Loucy (cell line): Measurements from ENCODE around the gene NMNAT2.
A peak's percentile ranks its signal among the peaks of the same experiment; 100 is the strongest.

ENCODE experiments used
- H2AFZ ChIP-seq: fragments of 200-600 bp; sonication (generic); 2 replicates; pipeline ENCODE4 v1.6.0; 2016; ENCODE audit warnings: antibody characterized with exemption, mild to moderate bottlenecking, low read length, moderate library complexity
- H3F3A ChIP-seq: fragments of 200-600 bp; 2 replicates; pipeline ENCODE4 v1.6.0; 2016; ENCODE audit warnings: antibody characterized with exemption, low read depth, mild to moderate bottlenecking
- H3K27me3 ChIP-seq: fragments of 200-600 bp; sonication (generic); 2 replicates; pipeline ENCODE4 v1.6.1; 2014; ENCODE audit warnings: low read length, mild to moderate bottlenecking; ENCODE audit not compliant: insufficient read depth, poor library complexity, severe bottlenecking
- H3K36me3 ChIP-seq: fragments of 200-600 bp; sonication (generic); 2 replicates; pipeline ENCODE4 v1.6.1; 2016; ENCODE audit warnings: low read length; ENCODE audit not compliant: insufficient read depth
- H3K4me1 ChIP-seq: fragments of 200-600 bp; sonication (generic); 2 replicates; pipeline ENCODE4 v1.5.1; 2014; ENCODE audit warnings: low read length, mild to moderate bottlenecking; ENCODE audit not compliant: insufficient read depth, poor library complexity, severe bottlenecking
- H3K4me2 ChIP-seq: fragments of 200-600 bp; sonication (generic); 2 replicates; pipeline ENCODE4 v1.6.0; 2014; ENCODE audit warnings: antibody characterized with exemption, low read length, low read depth, mild to moderate bottlenecking; ENCODE audit not compliant: poor library complexity, severe bottlenecking
- H3K4me3 ChIP-seq: fragments of 200-600 bp; sonication (generic); 2 replicates; pipeline ENCODE4 v1.5.1; 2014; ENCODE audit warnings: low read length, mild to moderate bottlenecking, mixed read lengths; ENCODE audit not compliant: poor library complexity, severe bottlenecking
- H3K79me2 ChIP-seq: fragments of 200-600 bp; sonication (generic); 2 replicates; pipeline ENCODE4 v1.6.1; 2014; ENCODE audit warnings: low read length; ENCODE audit not compliant: insufficient read depth
- H3K9ac ChIP-seq: fragments of 200-600 bp; sonication (generic); 2 replicates; pipeline ENCODE4 v1.6.0; 2014; ENCODE audit warnings: mild to moderate bottlenecking, low read depth, low read length, moderate library complexity; ENCODE audit not compliant: poor library complexity, severe bottlenecking
- H3K9me2 ChIP-seq: fragments of 200-600 bp; sonication (generic); replicated peaks from 2 replicates; pipeline ENCODE4 v1.6.1; 2016; ENCODE audit warnings: low read depth, low read length, mixed read lengths
- H3K9me3 ChIP-seq: fragments of 200-600 bp; sonication (generic); 2 replicates; pipeline ENCODE4 v1.6.1; 2014; ENCODE audit warnings: mild to moderate bottlenecking, antibody characterized with exemption, low read length, low read depth; ENCODE audit not compliant: insufficient read depth
- H4K20me1 ChIP-seq: fragments of 200-600 bp; sonication (generic); 2 replicates; pipeline ENCODE4 v1.6.0; 2014; ENCODE audit warnings: antibody characterized with exemption, low read length, mild to moderate bottlenecking; ENCODE audit not compliant: insufficient read depth, poor library complexity, severe bottlenecking
- EZH2phosphoT487 ChIP-seq: fragments of 200-600 bp; IDR thresholded peaks from 2 replicates; pipeline ENCODE4 v1.6.1; 2018; ENCODE audit warnings: antibody characterized with exemption, mild to moderate bottlenecking, moderate library complexity, borderline replicate concordance
- TF ChIP-seq, protein P1 (sequence below): fragments of 200-600 bp; sonication (generic); conservative IDR thresholded peaks from 2 replicates; pipeline ENCODE4 v1.5.1; 2014; ENCODE audit warnings: mild to moderate bottlenecking, antibody characterized with exemption, low read length

The NMNAT2 gene

DNA sequence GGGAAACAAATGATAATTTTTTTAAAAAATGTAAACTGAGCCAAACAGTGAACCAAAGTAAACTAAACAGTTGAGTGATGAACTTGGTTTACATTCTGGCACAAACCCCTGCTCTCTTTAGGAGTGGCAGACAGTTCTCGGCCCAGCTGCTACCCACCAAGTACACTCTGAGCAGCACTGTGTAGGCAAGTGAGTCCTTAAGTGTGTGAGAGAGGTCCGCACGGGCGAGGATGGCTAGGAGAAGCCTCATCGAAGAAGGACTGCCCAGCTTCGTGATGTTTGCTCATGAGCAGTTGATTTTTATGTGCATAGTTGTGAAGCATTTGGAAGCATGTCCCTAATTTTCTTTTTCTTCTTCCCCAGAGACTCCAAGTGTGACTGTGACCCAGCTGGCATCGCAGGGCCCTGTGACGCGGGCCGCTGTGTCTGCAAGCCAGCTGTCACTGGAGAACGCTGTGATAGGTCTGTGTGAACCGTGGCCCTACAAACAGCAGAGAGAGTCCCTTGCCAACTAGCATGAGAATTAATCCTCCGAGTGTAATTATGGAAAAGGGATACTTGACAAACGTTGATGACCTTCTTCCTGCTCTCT, 200.1 kb downstream of the NMNAT2 start:
- Histone ChIP-seq H3K9ac (peak overlapping the region; percentile 70), H3K4me1 (peaks cover 29% of the 10 kb centered on the region), H3K9me3 (no peaks in the 10 kb centered on the region), H3K4me2 (peak overlapping the region; percentile 75), H4K20me1 (no peaks in the 10 kb centered on the region), H3K79me2 (no peaks in the 10 kb centered on the region), H3K4me3 (peak overlapping the region; percentile 53), H2AFZ (peak overlapping the region; percentile 28; the same call in 1 of the 2 replicates), H3K27me3 (no peaks in the 10 kb centered on the region), H3K36me3 (no peaks in the 10 kb centered on the region), H3F3A (peaks cover 9% of the 10 kb centered on the region; the same call in 1 of the 2 replicates), H3K9me2 (no peaks in the 10 kb centered on the region)
- no peak for TF ChIP-seq EZH2phosphoT487
- TF ChIP-seq, protein P1, sequence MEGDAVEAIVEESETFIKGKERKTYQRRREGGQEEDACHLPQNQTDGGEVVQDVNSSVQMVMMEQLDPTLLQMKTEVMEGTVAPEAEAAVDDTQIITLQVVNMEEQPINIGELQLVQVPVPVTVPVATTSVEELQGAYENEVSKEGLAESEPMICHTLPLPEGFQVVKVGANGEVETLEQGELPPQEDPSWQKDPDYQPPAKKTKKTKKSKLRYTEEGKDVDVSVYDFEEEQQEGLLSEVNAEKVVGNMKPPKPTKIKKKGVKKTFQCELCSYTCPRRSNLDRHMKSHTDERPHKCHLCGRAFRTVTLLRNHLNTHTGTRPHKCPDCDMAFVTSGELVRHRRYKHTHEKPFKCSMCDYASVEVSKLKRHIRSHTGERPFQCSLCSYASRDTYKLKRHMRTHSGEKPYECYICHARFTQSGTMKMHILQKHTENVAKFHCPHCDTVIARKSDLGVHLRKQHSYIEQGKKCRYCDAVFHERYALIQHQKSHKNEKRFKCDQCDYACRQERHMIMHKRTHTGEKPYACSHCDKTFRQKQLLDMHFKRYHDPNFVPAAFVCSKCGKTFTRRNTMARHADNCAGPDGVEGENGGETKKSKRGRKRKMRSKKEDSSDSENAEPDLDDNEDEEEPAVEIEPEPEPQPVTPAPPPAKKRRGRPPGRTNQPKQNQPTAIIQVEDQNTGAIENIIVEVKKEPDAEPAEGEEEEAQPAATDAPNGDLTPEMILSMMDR, result no peak

DNA sequence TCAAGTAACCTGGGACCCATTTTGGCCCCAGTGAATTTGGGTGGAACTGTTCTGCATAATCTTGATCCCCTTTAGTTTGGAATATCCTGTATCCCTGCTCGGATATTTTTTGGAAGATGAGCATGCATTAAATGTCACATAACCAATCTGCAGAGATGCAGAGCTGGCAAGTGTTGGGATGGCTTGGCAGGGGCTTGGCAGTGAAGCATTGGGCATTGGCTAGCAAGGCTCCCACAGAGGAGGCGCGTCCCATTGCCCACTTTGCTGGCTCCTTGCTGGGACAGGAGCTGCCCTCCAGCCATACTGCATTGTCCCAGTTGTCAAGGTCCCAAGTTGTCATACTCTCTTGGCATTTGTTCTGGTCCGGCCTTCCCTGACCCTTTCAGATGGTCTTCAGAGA, 202.2 kb downstream of the NMNAT2 start:
- H3K9me2 ChIP-seq, result no peaks in the 10 kb centered on the region

DNA sequence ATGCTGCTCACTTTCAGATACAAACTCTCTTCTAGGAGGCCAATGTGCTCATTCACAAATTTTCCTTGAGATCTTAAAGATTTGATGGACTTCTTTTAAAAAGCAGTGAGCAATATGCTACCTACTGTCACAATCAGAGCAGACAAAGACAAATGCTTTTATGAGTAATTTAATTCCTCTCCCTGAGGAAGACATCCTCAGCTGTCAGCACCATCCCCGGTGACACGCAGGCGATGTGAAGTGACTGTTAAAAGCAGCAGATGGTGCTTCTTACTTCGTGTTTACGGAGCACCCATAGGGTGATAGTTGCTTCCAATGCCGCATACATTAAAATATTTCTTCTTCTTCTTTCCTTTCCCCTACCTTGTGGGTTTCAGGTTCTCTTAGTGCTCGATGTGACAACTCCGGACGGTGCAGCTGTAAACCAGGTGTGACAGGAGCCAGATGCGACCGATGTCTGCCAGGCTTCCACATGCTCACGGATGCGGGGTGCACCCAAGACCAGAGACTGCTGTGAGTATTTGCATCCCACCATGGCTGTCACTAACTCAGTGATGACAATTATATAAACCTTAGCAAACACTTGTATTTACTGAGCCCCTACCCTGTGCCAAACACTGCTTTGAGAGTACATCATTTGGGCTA, 203.0 kb downstream of the NMNAT2 start:
- H3K9me2 ChIP-seq, result no peaks in the 10 kb centered on the region
- H3K4me2 ChIP-seq, result no peak overlapping the region
- TF ChIP-seq EZH2phosphoT487, result no peak
- TF ChIP-seq, protein P1, result no peak
- peaks cover 39% of the 10 kb centered on the region for H3K4me1 ChIP-seq
- no peak overlapping the region for H3K9ac ChIP-seq
- no peaks in the 10 kb centered on the region for H3K9me3 ChIP-seq
- H4K20me1 ChIP-seq, result no peaks in the 10 kb centered on the region
- H3K4me3 ChIP-seq, result no peak overlapping the region
- peaks cover 9% of the 10 kb centered on the region; the same call in 1 of the 2 replicates for H3F3A ChIP-seq
- H2AFZ ChIP-seq, result no peak overlapping the region
- H3K79me2 ChIP-seq, result no peaks in the 10 kb centered on the region
- no peaks in the 10 kb centered on the region for H3K27me3 ChIP-seq
- no peaks in the 10 kb centered on the region for H3K36me3 ChIP-seq

More for the DNA sequence above, 202.2 kb downstream of the NMNAT2 start:
- H3K4me2 ChIP-seq, result no peak overlapping the region
- peaks cover 9% of the 10 kb centered on the region; the same call in 1 of the 2 replicates for H3F3A ChIP-seq
- peaks cover 37% of the 10 kb centered on the region for H3K4me1 ChIP-seq
- H3K79me2 ChIP-seq, result no peaks in the 10 kb centered on the region
- no peak overlapping the region for H3K4me3 ChIP-seq
- no peaks in the 10 kb centered on the region for H3K9me3 ChIP-seq
- no peaks in the 10 kb centered on the region for H3K27me3 ChIP-seq
- H2AFZ ChIP-seq, result no peak overlapping the region
- no peaks in the 10 kb centered on the region for H4K20me1 ChIP-seq
- no peaks in the 10 kb centered on the region for H3K36me3 ChIP-seq
- no peak overlapping the region for H3K9ac ChIP-seq
- no peak for TF ChIP-seq EZH2phosphoT487
- TF ChIP-seq, protein P1, result no peak
